Measurements from ENCODE around the gene KRT28.

The KRT28 gene

DNA sequence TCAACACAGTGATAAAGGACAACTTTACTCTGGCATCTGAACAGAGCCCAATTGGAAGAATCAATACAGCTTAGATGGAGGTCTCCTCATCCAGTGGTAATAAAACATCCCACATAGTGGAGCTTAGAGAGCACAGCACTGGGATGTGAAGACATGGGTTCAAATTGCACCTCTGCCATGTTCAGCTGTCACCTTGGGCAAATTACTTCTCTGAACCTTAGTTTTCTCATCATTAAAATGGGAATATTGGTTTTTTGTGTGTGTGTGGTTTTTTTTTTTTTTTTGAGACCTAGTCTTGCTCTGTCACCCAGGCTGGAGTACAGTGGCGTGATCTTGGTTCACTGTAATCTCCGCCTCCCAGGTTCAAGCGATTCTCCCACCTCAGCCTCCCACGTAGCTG, 36.3 kb upstream of the KRT28 start:
- no peak overlapping the region for H3K27ac ChIP-seq
- TF ChIP-seq ZFX (IDR thresholded peaks at IDR 0.05) (no peak), CTCF (conservative IDR thresholded peaks at IDR 0.05) (no peak)

GRCh38 chr17:40833882-40834281, 34.1 kb upstream of the KRT28 start:
- TF ChIP-seq CTCF (conservative IDR thresholded peaks at IDR 0.05) (no peak), ZFX (IDR thresholded peaks at IDR 0.05) (no peak)
- no peak overlapping the region for H3K27ac ChIP-seq

GRCh38 chr17:40832840-40833239, 33.1 kb upstream of the KRT28 start:
- H3K27ac ChIP-seq: no peak overlapping the region

DNA sequence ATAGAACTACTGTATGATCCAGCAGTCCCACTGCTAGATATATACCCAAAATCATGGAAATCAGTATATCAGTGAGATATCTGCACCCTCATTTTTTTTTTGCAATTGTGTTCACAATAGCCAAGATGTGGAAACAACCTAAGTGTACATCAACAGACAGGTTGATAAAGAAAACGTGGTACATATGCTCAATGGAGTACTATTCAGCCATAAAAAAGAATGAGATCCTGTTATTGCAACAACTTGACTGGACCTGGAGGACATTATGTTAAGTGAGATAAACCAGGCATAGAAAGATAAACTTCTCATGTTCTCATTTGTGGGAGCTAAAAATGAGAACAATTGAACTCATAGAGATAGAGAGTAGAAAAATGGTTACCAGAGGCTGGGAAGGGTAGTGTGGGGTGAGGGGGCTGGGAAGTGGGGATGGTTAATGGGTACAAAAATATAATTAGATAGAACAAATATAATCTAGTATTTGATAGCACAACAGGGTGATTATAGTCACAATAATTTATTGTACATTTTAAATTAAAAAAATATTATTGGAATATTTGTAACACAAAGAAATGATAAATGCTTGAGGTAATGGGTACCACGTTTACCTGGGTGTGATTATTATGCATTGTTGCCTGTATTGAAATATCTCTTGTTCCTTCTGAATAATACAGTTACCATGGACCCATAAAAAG, 30.5 kb upstream of the KRT28 start:
- H3K27ac ChIP-seq: no peak overlapping the region

More at GRCh38 chr17:40832840-40833239, 33.1 kb upstream of the KRT28 start:
- TF ChIP-seq CTCF (conservative IDR thresholded peaks at IDR 0.05) (no peak), ZFX (IDR thresholded peaks at IDR 0.05) (no peak)

DNA sequence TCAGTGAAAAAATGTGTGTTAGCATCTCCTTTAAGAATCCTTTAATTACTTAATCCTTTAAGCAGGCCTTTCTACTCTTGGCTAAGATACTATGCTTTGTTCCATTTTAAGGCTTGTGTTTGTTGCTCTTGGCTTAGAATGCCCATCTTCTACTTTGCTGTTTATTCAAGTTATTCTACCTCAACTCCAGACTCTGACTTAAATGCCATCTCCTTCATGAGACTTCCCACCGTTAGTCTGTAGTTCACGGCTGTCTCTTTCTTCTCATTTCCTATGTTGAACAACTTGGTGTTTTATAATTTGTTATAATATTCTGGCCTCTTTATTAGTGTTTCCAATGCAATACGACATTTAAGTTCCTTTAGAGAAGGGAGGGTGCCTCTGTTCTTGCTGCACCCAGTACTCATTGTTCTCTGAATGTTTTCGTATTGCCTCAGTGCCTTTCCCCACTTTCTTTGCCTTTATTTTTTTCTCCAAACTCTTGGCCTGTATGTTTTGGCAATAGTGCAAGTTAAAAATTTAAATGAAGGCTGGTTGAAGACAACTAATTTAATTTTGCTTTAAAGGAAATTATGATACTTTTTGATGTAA, 28.8 kb upstream of the KRT28 start:
- no peak overlapping the region for H3K27ac ChIP-seq
- no peak for TF ChIP-seq ZFX (IDR thresholded peaks at IDR 0.05)

More for the DNA sequence above, 30.5 kb upstream of the KRT28 start:
- no peak for TF ChIP-seq ZFX (IDR thresholded peaks at IDR 0.05)
- TF ChIP-seq CTCF (conservative IDR thresholded peaks at IDR 0.05): no peak

- no peak overlapping the region for H3K27ac ChIP-seq
- no peak for TF ChIP-seq CTCF (conservative IDR thresholded peaks at IDR 0.05)
- TF ChIP-seq ZFX (IDR thresholded peaks at IDR 0.05): no peak
Observed at GRCh38 chr17:40827746-40828453, 28.1 kb upstream of the KRT28 start.

DNA sequence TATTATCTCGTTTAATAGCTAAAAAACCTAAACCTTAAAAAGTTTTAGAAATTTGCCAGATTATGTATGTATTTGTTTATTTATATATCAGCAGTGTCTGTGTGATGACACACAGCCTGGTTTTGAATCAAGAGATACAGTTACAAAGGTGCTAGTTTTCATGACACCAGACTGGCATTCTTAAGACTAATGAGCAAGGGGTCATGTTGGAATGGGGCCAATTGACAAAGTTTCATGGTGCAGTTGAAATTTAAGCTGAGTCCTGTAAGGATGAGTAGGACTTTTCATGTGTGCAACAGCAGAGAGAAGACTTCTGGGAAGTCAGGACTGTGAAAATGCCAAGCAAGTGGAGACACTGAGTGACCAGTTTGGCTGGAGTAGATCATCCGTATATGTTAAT, 25.8 kb upstream of the KRT28 start:
- no peak overlapping the region for H3K27ac ChIP-seq
- TF ChIP-seq ZFX (IDR thresholded peaks at IDR 0.05): no peak
- no peak for TF ChIP-seq CTCF (conservative IDR thresholded peaks at IDR 0.05)

Measured in C4-2B (cell line).